OCI-LY1 (cell line): ENCODE results near the gene B3GNT5.

ENCODE experiments used
- H2AFZ ChIP-seq: fragments of 200-600 bp; sonication (generic), shearing (Covaris generic); 2 replicates; pipeline ENCODE4 v1.6.0; 2014; ENCODE audit warnings: antibody characterized with exemption, mild to moderate bottlenecking, low read length
- H3F3A ChIP-seq: fragments of 200-600 bp; sonication (generic), shearing (Covaris generic); 2 replicates; pipeline ENCODE4 v1.6.0; 2014; ENCODE audit warnings: mild to moderate bottlenecking, antibody characterized with exemption, low read length, moderate library complexity; ENCODE audit not compliant: insufficient read depth
- H3K27ac ChIP-seq: fragments of 200-600 bp; sonication (generic); 2 replicates; pipeline ENCODE4 v1.5.1; 2014; ENCODE audit warnings: low read length, mixed run types, mild to moderate bottlenecking, low read depth; ENCODE audit not compliant: poor library complexity, severe bottlenecking
- H3K27me3 ChIP-seq: fragments of 200-600 bp; sonication (generic); 2 replicates; pipeline ENCODE4 v1.6.0; 2014; ENCODE audit warnings: antibody characterized with exemption, mild to moderate bottlenecking, low read length, moderate library complexity; ENCODE audit not compliant: insufficient read depth
- H3K36me3 ChIP-seq: fragments of 200-600 bp; sonication (generic); 2 replicates; pipeline ENCODE4 v1.6.1; 2014; ENCODE audit warnings: mild to moderate bottlenecking, antibody characterized with exemption, low read length, moderate library complexity, mixed read lengths; ENCODE audit not compliant: insufficient read depth
- H3K4me1 ChIP-seq: fragments of 200-600 bp; sonication (generic); 2 replicates; pipeline ENCODE4 v1.5.1; 2014; ENCODE audit warnings: mild to moderate bottlenecking, low read length, moderate library complexity; ENCODE audit not compliant: insufficient read depth, severe bottlenecking
- H3K4me2 ChIP-seq: fragments of 200-600 bp; sonication (generic), shearing (Covaris generic); 2 replicates; pipeline ENCODE4 v1.6.1; 2014; ENCODE audit warnings: low read length
- H3K4me3 ChIP-seq: fragments of 200-600 bp; sonication (generic); 2 replicates; pipeline ENCODE4 v1.5.1; 2014; ENCODE audit warnings: low read length, low read depth, mild to moderate bottlenecking, mixed read lengths; ENCODE audit not compliant: poor library complexity, severe bottlenecking
- H3K79me2 ChIP-seq: fragments of 200-600 bp; shearing (Covaris generic); 2 replicates; pipeline ENCODE4 v1.6.1; 2016; ENCODE audit warnings: mixed run types, low read length, mixed read lengths; ENCODE audit not compliant: insufficient read depth
- H3K9ac ChIP-seq: fragments of 200-600 bp; sonication (generic), shearing (Covaris generic); 2 replicates; pipeline ENCODE4 v1.6.1; 2014; ENCODE audit warnings: mild to moderate bottlenecking, low read length, mixed read lengths
- H3K9me2 ChIP-seq: fragments of 200-600 bp; sonication (generic), shearing (Covaris generic); 2 replicates; pipeline ENCODE4 v1.6.1; 2014; ENCODE audit warnings: low read depth, mild to moderate bottlenecking, low read length, mixed read lengths
- H3K9me3 ChIP-seq: fragments of 200-600 bp; shearing (Covaris generic); 2 replicates; pipeline ENCODE4 v1.6.1; 2014; ENCODE audit warnings: low read length, mixed read lengths
- H4K20me1 ChIP-seq: fragments of 200-600 bp; sonication (generic), shearing (Covaris generic); 2 replicates; pipeline ENCODE4 v1.6.0; 2016; ENCODE audit warnings: mild to moderate bottlenecking, low read length; ENCODE audit not compliant: insufficient read depth
- CTCF ChIP-seq: fragments of 200-600 bp; sonication (generic), shearing (Covaris generic); IDR thresholded peaks from 2 replicates; pipeline ENCODE4 v1.5.1; 2017; ENCODE audit warnings: mild to moderate bottlenecking, antibody characterized with exemption, low read length, moderate library complexity, mixed read lengths
- EZH2 ChIP-seq: fragments of 200-600 bp; sonication (generic), shearing (Covaris generic); IDR thresholded peaks from 2 replicates; pipeline ENCODE4 v1.8.0; 2017; ENCODE audit warnings: borderline replicate concordance, mixed run types, mild to moderate bottlenecking, antibody characterized with exemption, low read length, moderate library complexity, mixed read lengths

The B3GNT5 gene

GRCh38 chr3:183259621-183260020 lies 6.6 kb downstream of the B3GNT5 start:
- Histone ChIP-seq H3K27ac (no peak overlapping the region), H3K9me2 (no peaks in the 10 kb centered on the region), H3F3A (no peaks in the 10 kb centered on the region), H3K9me3 (no peaks in the 10 kb centered on the region), H3K9ac (no peak overlapping the region), H3K27me3 (peaks cover 6% of the 10 kb centered on the region; the same call in 1 of the 2 replicates), H3K4me3 (no peak overlapping the region), H3K79me2 (no peaks in the 10 kb centered on the region), H3K4me1 (no peaks in the 10 kb centered on the region), H4K20me1 (no peaks in the 10 kb centered on the region), H3K36me3 (no peaks in the 10 kb centered on the region), H2AFZ (no peak overlapping the region), H3K4me2 (no peak overlapping the region)
- no peak for TF ChIP-seq EZH2
- TF ChIP-seq CTCF = no peak

GRCh38 chr3:183260167-183260904 lies 7.3 kb downstream of the B3GNT5 start:
- Histone ChIP-seq H3K9me2 (no peaks in the 10 kb centered on the region), H3F3A (no peaks in the 10 kb centered on the region), H3K9me3 (no peaks in the 10 kb centered on the region), H3K4me1 (no peaks in the 10 kb centered on the region), H2AFZ (no peak overlapping the region), H4K20me1 (no peaks in the 10 kb centered on the region), H3K4me2 (no peak overlapping the region), H3K27ac (no peak overlapping the region), H3K27me3 (peaks cover 6% of the 10 kb centered on the region; the same call in 1 of the 2 replicates), H3K9ac (no peak overlapping the region), H3K36me3 (no peaks in the 10 kb centered on the region), H3K4me3 (no peak overlapping the region), H3K79me2 (no peaks in the 10 kb centered on the region)
- no peak for TF ChIP-seq EZH2
- no peak for TF ChIP-seq CTCF

GRCh38 chr3:183261151-183261724 lies 8.2 kb downstream of the B3GNT5 start:
- no peaks in the 10 kb centered on the region for H3K36me3 ChIP-seq
- H4K20me1 ChIP-seq = no peaks in the 10 kb centered on the region
- H3K27ac ChIP-seq = no peak overlapping the region
- H3K4me2 ChIP-seq = no peak overlapping the region
- no peaks in the 10 kb centered on the region for H3K79me2 ChIP-seq
- no peak overlapping the region for H3K4me3 ChIP-seq
- no peaks in the 10 kb centered on the region for H3F3A ChIP-seq
- H3K27me3 ChIP-seq = 0 out of 2 replicates have a peak, but pooled peaks cover 6% of the 10 kb centered on the region
- no peaks in the 10 kb centered on the region for H3K4me1 ChIP-seq
- TF ChIP-seq CTCF (no peak), EZH2 (no peak)
- no peak overlapping the region for H2AFZ ChIP-seq
- H3K9me2 ChIP-seq = no peaks in the 10 kb centered on the region
- H3K9ac ChIP-seq = no peak overlapping the region
- H3K9me3 ChIP-seq = no peaks in the 10 kb centered on the region
